Activated CD4-positive, CD25-positive, alpha-beta regulatory T cell (primary cell): ENCODE measurements around the gene DIS3.
"Not testable (repeated sequence)": the region's sequence is repeated elsewhere in the genome, so short reads cannot be mapped to it uniquely, and the experiment has no call there.

Experiments
- DNase-seq, 4 experiments: peaks; one replicate each; lab custom pipeline; 2025; lab: John Stamatoyannopoulos, UW

Gene DIS3, protein sequence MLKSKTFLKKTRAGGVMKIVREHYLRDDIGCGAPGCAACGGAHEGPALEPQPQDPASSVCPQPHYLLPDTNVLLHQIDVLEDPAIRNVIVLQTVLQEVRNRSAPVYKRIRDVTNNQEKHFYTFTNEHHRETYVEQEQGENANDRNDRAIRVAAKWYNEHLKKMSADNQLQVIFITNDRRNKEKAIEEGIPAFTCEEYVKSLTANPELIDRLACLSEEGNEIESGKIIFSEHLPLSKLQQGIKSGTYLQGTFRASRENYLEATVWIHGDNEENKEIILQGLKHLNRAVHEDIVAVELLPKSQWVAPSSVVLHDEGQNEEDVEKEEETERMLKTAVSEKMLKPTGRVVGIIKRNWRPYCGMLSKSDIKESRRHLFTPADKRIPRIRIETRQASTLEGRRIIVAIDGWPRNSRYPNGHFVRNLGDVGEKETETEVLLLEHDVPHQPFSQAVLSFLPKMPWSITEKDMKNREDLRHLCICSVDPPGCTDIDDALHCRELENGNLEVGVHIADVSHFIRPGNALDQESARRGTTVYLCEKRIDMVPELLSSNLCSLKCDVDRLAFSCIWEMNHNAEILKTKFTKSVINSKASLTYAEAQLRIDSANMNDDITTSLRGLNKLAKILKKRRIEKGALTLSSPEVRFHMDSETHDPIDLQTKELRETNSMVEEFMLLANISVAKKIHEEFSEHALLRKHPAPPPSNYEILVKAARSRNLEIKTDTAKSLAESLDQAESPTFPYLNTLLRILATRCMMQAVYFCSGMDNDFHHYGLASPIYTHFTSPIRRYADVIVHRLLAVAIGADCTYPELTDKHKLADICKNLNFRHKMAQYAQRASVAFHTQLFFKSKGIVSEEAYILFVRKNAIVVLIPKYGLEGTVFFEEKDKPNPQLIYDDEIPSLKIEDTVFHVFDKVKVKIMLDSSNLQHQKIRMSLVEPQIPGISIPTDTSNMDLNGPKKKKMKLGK

DNA sequence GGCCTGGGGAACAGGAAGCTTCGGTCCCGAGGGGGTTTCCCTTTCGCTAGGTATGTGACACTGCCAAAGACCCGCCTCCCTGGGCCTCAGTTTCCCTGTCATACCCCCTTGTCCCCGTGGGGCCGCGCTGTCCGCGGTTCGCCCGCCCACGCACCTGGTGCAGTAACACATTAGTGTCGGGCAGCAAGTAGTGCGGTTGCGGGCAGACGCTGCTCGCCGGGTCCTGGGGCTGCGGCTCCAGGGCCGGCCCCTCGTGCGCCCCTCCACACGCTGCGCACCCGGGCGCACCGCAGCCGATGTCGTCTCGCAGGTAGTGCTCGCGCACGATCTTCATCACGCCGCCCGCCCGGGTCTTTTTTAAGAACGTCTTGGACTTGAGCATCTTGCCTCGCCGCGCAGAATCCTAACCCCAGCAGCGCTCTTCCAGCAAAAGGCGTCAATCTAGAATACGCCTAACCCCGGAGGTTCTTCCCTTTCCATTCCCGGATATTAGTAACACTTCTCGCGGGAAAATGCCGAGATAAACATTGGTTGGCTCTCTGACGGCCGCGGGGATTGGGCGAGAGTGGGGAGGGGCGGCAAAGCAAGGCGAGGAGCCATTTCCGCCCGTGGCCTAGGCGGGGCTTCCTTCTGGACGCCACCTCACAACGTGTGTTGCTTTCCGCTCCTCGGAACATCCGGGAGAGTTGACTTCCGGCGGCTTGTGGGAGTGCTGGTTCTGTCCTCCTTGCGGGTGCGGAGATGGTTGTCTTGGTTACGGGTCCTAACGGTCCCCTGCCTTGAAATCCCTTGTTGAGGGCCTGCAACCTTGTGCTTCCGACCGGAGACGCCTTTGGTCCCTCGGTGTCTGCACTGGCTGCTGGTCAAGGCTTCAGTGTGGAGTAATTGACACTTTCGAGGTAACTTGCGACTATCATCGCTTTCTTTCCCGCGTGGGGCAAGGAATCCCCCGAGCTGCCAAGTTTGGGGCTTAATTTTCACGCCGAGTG, at the start of gene DIS3, which contains the start of gene PIBF1:
Gene DIS3 (minus strand): TSS at position 450 of the 989 bp plus-strand sequence. CDS start 68 bp downstream, at position 382.
Gene PIBF1 (plus strand): TSS at position 683 of the 989 bp plus-strand sequence. CDS start 1,337 bp downstream, outside the sequence.
- DNase-seq, result peak; percentile 85 to 91 (median 90)

GRCh38 chr13:72823724-72824123, 42.0 kb upstream of the DIS3 start:
- no peak for DNase-seq

DNA sequence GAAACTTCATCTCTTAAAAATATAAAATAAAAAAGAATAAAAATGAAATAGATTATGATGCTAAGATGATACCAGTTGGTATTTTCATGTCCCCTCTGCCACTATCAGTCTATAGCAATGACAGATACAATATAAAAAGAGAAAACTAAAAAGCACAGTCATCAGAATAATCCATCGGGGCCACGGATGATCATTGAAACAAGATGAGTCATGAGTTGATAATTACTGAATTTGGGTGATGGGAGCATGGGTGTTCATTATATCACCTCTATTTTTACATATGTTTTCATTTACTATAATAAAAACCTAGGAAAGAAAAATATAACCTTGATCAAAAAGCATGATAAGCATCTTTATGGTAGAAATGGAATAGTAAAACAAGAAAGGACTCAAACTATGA, 41.4 kb upstream of the DIS3 start:
- DNase-seq, result no peak

DNA sequence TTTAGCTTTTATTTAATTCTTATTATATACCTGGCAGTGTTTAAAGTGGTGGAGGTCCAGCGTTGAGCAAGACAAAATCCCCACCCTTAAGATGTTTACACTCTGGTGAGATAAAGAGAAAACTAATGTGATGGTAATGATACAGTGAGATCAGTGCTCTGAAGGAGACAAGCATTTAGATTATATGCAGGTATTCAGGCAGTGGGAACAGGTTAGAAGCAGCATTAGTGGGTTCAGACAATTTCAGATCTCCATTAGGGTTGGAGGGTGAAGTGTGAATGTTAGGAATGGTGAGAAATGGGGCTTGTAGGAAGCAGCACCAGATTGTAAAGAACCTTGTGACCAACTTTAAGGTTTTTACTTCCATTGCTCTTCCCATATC, 39.2 kb upstream of the DIS3 start:
- no peak for DNase-seq

DNA sequence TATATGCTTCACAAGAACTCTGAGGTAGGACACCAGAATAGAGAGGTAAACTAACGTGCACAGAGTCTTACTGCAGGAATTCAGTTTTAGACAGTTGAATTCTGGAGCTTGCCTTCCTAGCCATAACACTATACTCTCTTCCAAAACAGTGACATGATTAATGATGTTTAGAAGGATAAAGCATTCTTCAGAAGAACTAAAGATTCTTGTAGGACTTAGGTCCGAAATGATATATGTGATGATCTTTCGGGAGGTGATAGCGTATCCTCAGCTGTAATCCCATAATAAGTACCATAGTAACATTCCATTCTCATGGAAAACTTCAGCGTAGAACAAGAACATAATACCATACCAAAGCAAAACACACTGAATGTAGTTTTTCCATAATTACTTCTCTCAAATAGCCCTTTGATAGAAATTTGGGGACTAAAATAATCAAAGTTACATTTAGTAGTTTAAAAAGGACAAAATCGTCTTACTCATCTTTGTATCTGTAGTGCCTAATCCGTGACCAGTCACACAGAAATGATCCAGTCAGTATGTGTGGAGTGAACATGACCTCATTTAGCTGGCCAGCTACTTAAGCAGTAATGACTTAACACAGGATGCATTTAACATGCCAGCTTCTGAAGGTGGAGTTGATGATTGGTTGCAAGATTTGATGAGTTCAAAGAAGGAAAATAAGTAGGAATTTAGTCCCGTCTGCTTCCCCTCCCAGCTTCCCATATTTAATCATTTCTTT, 38.6 kb upstream of the DIS3 start:
- no peak for DNase-seq

DNA sequence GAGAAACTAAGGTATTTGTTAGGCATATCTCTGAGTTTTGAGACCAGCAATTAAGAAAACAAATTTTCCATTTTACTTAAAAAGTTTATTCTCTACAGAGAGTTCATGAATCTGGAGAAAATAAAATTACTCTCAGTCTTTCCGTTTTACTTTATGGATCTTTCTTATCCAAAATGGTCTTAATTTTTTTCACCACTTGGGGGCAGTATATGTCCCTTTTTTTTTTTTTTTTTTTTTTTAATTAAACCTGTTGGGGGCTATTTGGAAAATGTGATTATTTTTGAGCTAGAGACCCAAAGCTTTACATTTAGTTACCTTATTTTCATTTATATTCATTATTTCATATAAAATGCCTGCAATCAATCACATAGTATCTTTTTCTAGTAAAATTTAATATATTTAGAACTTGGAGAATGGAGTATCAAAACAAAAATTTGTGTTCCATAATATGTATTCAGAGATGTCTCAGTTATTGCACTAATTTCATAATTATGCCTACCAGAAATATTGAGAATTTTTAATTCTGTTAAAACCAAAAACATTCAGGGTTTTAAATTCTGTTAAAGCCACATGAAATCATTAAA, 27.3 kb upstream of the DIS3 start:
- no peak for DNase-seq

GRCh38 chr13:72806514-72806913, 24.8 kb upstream of the DIS3 start:
- not testable (repeated sequence) for DNase-seq

- no peak for DNase-seq
Observed at GRCh38 chr13:72805676-72806346, 24.1 kb upstream of the DIS3 start.

GRCh38 chr13:72804301-72804700, 22.6 kb upstream of the DIS3 start:
- DNase-seq, result no peak

GRCh38 chr13:72798817-72799216, 17.1 kb upstream of the DIS3 start:
- no peak for DNase-seq

DNA sequence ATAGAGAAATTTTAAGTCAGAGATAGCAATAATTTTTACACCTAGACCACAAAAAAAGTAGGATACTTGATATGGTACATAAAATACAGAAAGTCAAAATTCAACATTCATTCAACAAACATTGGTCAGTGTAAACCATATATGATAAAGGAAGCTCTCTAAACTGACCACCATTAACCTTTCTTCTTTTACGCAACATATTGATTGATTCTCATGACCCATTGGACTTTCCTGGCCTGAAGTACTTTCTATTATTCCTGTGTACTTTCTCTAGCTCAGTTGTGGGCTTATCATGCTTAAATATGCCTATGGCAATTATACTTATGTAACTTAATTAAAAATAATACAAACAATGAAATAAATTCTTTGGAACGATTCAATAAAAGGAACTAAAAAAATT, 10.9 kb upstream of the DIS3 start:
- DNase-seq, result no peak

- DNase-seq, result no peak
Observed at GRCh38 chr13:72788831-72789230, 7.1 kb upstream of the DIS3 start.

DNA sequence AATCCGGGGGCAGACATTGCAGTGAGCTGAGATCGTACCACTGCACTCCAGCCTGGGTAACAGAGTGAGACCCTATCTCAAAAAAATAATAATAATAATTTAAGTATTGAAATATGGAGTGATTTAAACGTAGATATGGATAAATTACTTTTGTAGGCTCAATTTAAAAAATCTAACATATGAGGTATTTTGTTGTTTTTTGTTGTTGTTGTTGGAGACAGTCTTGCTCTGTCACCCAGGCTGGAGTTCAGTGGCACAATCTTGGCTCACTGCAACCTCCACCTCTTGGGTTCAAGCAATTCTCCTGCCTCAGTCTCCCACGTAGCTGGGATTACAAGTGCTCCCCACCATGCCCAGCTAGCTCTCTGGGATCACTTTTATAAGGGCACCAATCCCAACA, 3.0 kb upstream of the DIS3 start:
- not testable (repeated sequence) for DNase-seq

DNA sequence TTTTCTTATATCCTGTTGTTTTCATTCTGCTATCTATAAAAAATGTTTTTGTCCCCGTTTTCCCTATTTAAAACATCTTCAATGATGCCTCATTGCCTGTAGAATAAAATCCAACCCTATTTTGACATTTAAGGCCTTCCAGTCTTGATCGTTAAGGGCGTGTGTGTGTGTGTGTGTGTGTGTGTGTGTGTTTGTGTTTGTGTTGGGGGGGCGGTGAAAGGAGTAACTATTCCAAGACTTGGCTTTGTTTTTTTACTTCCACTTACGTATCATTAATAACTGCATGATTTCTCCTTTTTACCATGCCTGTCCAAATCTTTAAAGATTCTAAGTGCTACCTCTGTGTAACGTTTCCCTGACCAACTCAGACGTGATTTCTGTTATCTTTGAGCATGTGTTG, 1.0 kb upstream of the DIS3 start:
- no peak for DNase-seq

- DNase-seq, result no peak
Observed at GRCh38 chr13:72774019-72774418, 7.7 kb downstream of the DIS3 start.

GRCh38 chr13:72763411-72763810, 18.3 kb downstream of the DIS3 start:
- DNase-seq, result no peak

DNA sequence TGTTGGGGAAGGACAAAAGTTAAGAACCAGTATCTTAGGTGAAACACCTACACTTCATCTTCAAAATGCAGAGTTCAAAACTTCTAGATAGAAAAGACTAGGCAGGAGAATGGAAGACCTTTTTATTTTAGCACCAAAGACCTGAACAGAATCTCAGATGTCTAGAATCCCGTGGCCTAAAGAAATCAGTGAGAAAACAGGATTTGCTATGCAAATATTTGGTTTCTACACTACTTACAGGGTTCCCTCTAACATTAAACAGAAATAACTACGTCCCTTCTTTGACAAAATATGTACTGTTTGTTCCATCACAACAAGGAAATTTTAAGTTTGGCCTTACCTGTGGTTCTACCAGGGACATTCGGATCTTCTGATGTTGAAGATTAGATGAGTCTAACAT, 21.5 kb downstream of the DIS3 start:
- DNase-seq, result no peak

GRCh38 chr13:72757792-72758535, 23.7 kb downstream of the DIS3 start:
- no peak for DNase-seq

- DNase-seq, result no peak
Observed at GRCh38 chr13:72754111-72754510, 27.6 kb downstream of the DIS3 start.
